ENCODE measurements around the gene CXXC5. TPM values are rescaled to one million over a fixed set of nuclear protein-coding genes. Genes with fewer than 3 reads are reported as not detected.

The CXXC5 gene
- total RNA-seq, 6 donors from 2014 or later: 25.7 to 39.5 (median 33.0) TPM

GRCh38 chr5:139657363-139658321, 9.5 kb downstream of the CXXC5 start:
- DNase-seq (peak in 1 of 2 donors; percentile 72), ATAC-seq (ENCODE audit: low FRiP score in 2 of 2) (no peak)
- Histone ChIP-seq H3K4me3 (no peak overlapping the region), H3K9me3 (no peaks in the 10 kb centered on the region), H3K36me3 (no peaks in the 10 kb centered on the region), H3K27ac (peak overlapping the region; percentile 85 to 95 (median 89)), H3K4me1 (peaks cover 89 to 95% (median 94%) of the 10 kb centered on the region in 4 donors), H3K27me3 (peaks cover 0 to 7% (median 0%) of the 10 kb centered on the region in 4 donors)
- WGBS, 2 donors: 34 to 45% methylated on average over 8 to 12 of the region's 12 CpGs
- no peak for TF ChIP-seq EP300 (IDR thresholded peaks at IDR 0.05)
- no peak for TF ChIP-seq CTCF (IDR thresholded peaks at IDR 0.05)
- no peak for TF ChIP-seq POLR2AphosphoS5 (IDR thresholded peaks at IDR 0.05)
- no peak for TF ChIP-seq POLR2A (IDR thresholded peaks at IDR 0.05)

GRCh38 chr5:139658501-139658927, 10.4 kb downstream of the CXXC5 start:
- H3K36me3 ChIP-seq: no peaks in the 10 kb centered on the region
- ATAC-seq (ENCODE audit: low FRiP score in 2 of 2) (peak in 1 of 2 donors; percentile 31), DNase-seq (peak; percentile 53 to 87)
- peak overlapping the region; percentile 85 to 95 (median 89) for H3K27ac ChIP-seq
- WGBS, 2 donors: 20 to 67% methylated on average over 1 to 14 of the region's 14 CpGs
- H3K4me3 ChIP-seq: peak overlapping the region in 1 of 4 donors; percentile 39
- H3K27me3 ChIP-seq: peaks cover 0 to 7% (median 0%) of the 10 kb centered on the region in 4 donors
- peaks cover 81 to 93% (median 86%) of the 10 kb centered on the region in 4 donors for H3K4me1 ChIP-seq
- H3K9me3 ChIP-seq: no peaks in the 10 kb centered on the region
- TF ChIP-seq POLR2AphosphoS5 (IDR thresholded peaks at IDR 0.05) (no peak), CTCF (IDR thresholded peaks at IDR 0.05) (peak in 4 of 6 experiments; percentile 7 to 24 (median 18)), EP300 (IDR thresholded peaks at IDR 0.05) (no peak)

- H3K4me1 ChIP-seq: peaks cover 80 to 93% (median 84%) of the 10 kb centered on the region in 4 donors
- ATAC-seq (ENCODE audit: low FRiP score in 2 of 2): peak; percentile 0 to 38
Observed at GRCh38 chr5:139658928-139659667, 10.9 kb downstream of the CXXC5 start.

GRCh38 chr5:139659695-139660101, 11.5 kb downstream of the CXXC5 start:
- Histone ChIP-seq H3K9me3 (no peaks in the 10 kb centered on the region), H3K27ac (peak overlapping the region; percentile 85 to 95 (median 89)), H3K4me1 (peaks cover 81 to 92% (median 84%) of the 10 kb centered on the region in 4 donors), H3K27me3 (peaks cover 0 to 7% (median 0%) of the 10 kb centered on the region in 4 donors), H3K4me3 (peak overlapping the region in 3 of 4 donors; percentile 20 to 39 (median 21)), H3K36me3 (no peaks in the 10 kb centered on the region)
- TF ChIP-seq POLR2A (IDR thresholded peaks at IDR 0.05): no peak
- no peak for TF ChIP-seq CTCF (IDR thresholded peaks at IDR 0.05)
- TF ChIP-seq POLR2AphosphoS5 (IDR thresholded peaks at IDR 0.05): no peak
- no peak for TF ChIP-seq EP300 (IDR thresholded peaks at IDR 0.05)
- ATAC-seq (ENCODE audit: low FRiP score in 2 of 2): no peak
- 18 to 25% methylated on average over 10 to 13 of the region's 13 CpGs for WGBS, 2 donors
- DNase-seq: no peak

More at GRCh38 chr5:139658928-139659667, 10.9 kb downstream of the CXXC5 start:
- Histone ChIP-seq H3K27ac (peak overlapping the region; percentile 85 to 95 (median 89)), H3K36me3 (no peaks in the 10 kb centered on the region), H3K9me3 (no peaks in the 10 kb centered on the region), H3K4me3 (peak overlapping the region in 3 of 4 donors; percentile 20 to 39 (median 21)), H3K27me3 (peaks cover 0 to 7% (median 0%) of the 10 kb centered on the region in 4 donors)
- peak; percentile 70 to 75 for DNase-seq
- TF ChIP-seq EP300 (IDR thresholded peaks at IDR 0.05): no peak
- TF ChIP-seq POLR2AphosphoS5 (IDR thresholded peaks at IDR 0.05): peak; percentile 46 to 79
- TF ChIP-seq POLR2A (IDR thresholded peaks at IDR 0.05): peak in 1 of 4 donors; percentile 29
- WGBS, 2 donors: 25% methylated on average over 5 to 15 of the region's 15 CpGs
